Fibroblast of skin of right quadriceps (primary cell): ENCODE results near the gene SLC12A5.
"Not testable (repeated sequence)": the region's sequence is repeated elsewhere in the genome, so short reads cannot be mapped to it uniquely, and the experiment has no call there.

Experiments
- DNase-seq: peaks from one replicate; pipeline ENCODE4 v3.0.0-alpha.2; 2013

The SLC12A5 gene

GRCh38 chr20:46084805-46085178 is 55.8 kb downstream of the SLC12A5 start:
- no peak for DNase-seq

GRCh38 chr20:46085179-46085851 is 56.3 kb downstream of the SLC12A5 start:
- peak; percentile 48 for DNase-seq

GRCh38 chr20:46087161-46087560 is 58.1 kb downstream of the SLC12A5 start:
- DNase-seq: no peak

GRCh38 chr20:46088409-46089166 is 59.6 kb downstream of the SLC12A5 start:
- peak; percentile 20 for DNase-seq

GRCh38 chr20:46089167-46089416 is 60.1 kb downstream of the SLC12A5 start:
- peak; percentile 12 for DNase-seq

GRCh38 chr20:46089417-46090388 is 60.7 kb downstream of the SLC12A5 start, which contains the start of gene NCOA5:
NCOA5 (minus strand) TSS chr20:46089962; CDS start chr20:46079424, 10,538 bp downstream.
- peak; percentile 96 for DNase-seq

GRCh38 chr20:46091622-46092535 is 62.9 kb downstream of the SLC12A5 start:
- not testable (repeated sequence) for DNase-seq

GRCh38 chr20:46093531-46093930 is 64.5 kb downstream of the SLC12A5 start:
- DNase-seq: no peak

- DNase-seq: no peak
Observed at GRCh38 chr20:46099491-46100287, 70.7 kb downstream of the SLC12A5 start.

GRCh38 chr20:46100444-46100843 is 71.4 kb downstream of the SLC12A5 start:
- DNase-seq: not testable (repeated sequence)

GRCh38 chr20:46100988-46101387 is 72.0 kb downstream of the SLC12A5 start:
- DNase-seq: no peak

- no peak for DNase-seq
Observed at GRCh38 chr20:46101957-46102356, 72.9 kb downstream of the SLC12A5 start.

GRCh38 chr20:46102940-46103339 is 73.9 kb downstream of the SLC12A5 start:
- DNase-seq: no peak

GRCh38 chr20:46104262-46104661 is 75.2 kb downstream of the SLC12A5 start:
- DNase-seq: no peak

- no peak for DNase-seq
Observed at GRCh38 chr20:46107061-46107460, 78.0 kb downstream of the SLC12A5 start.

GRCh38 chr20:46108435-46108841 is 79.4 kb downstream of the SLC12A5 start:
- no peak for DNase-seq

GRCh38 chr20:46108976-46109375 is 80.0 kb downstream of the SLC12A5 start:
- no peak for DNase-seq
